VCaP (cell line): ENCODE data around the gene GUCA2B.

Experiments
- H3K27ac ChIP-seq: fragments of 450-650 bp; 2 replicates; pipeline ENCODE4 v1.5.1; 2017
- TF ChIP-seq, protein P1 (sequence below): fragments of 450-650 bp; conservative IDR thresholded peaks from 2 replicates; pipeline ENCODE4 v1.5.1; 2017; ENCODE audit warnings: mild to moderate bottlenecking, moderate library complexity

Gene GUCA2B

DNA sequence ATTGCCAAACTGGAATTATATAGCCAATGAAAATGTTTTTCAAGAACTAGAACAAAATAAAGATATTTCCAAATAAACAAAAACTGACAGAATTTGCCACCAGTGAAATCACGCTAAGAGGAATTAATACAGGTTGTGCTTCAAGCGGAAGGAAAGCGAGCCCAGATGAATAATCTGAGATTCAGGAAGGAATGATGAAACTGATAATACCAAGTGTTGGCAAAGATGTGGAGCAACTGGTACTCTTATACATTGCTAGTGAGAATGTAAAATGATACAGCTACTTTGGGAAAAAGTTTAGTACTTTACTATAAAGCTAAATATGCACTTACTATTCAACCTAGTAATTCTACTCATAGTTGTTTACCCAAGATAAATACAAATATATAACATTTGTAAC lies 30.8 kb upstream of the GUCA2B start:
- TF ChIP-seq, protein P1, sequence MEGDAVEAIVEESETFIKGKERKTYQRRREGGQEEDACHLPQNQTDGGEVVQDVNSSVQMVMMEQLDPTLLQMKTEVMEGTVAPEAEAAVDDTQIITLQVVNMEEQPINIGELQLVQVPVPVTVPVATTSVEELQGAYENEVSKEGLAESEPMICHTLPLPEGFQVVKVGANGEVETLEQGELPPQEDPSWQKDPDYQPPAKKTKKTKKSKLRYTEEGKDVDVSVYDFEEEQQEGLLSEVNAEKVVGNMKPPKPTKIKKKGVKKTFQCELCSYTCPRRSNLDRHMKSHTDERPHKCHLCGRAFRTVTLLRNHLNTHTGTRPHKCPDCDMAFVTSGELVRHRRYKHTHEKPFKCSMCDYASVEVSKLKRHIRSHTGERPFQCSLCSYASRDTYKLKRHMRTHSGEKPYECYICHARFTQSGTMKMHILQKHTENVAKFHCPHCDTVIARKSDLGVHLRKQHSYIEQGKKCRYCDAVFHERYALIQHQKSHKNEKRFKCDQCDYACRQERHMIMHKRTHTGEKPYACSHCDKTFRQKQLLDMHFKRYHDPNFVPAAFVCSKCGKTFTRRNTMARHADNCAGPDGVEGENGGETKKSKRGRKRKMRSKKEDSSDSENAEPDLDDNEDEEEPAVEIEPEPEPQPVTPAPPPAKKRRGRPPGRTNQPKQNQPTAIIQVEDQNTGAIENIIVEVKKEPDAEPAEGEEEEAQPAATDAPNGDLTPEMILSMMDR, result no peak
- no peak overlapping the region for H3K27ac ChIP-seq

DNA sequence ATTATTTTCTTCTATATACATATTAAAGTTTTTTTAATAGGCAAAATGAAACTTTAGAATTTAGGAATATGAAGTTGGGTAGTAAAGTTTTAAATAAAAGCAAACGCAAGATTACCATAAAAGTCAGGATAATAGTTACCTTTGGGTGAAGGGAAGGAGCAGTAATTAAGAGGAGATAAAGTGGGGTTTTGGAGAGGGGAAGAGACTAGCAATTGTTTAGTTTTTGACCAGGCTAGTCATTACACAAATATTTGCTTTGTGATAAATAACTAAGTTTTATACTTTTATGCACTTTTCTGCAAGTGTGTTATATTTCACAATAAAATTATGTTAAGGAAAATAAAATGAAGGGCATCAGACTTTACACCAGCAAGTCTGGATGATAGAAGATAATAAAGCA lies 27.7 kb upstream of the GUCA2B start:
- TF ChIP-seq, protein P1, result no peak

DNA sequence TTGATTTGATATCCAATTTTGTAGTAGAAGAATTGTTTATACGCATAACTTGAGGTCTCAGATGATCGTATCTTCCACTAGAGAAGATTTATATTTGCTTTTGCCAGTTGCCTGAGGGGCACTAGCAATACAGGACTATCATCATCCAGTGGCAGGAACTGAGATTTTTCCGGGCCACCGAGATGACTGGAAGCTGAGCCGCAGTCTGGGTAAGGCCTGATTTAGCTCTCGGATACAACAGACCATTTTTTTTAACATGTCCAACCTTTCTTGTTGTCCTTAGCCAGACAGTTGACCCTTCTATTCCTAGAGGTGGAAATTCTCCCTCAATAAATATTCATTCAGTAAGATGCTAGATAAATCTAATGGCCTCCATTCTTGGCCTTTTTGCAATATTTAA lies 25.4 kb upstream of the GUCA2B start:
- peak overlapping the region; percentile 12 for H3K27ac ChIP-seq
- TF ChIP-seq, protein P1, result no peak

More for the DNA sequence above, 27.7 kb upstream of the GUCA2B start:
- no peak overlapping the region for H3K27ac ChIP-seq

DNA sequence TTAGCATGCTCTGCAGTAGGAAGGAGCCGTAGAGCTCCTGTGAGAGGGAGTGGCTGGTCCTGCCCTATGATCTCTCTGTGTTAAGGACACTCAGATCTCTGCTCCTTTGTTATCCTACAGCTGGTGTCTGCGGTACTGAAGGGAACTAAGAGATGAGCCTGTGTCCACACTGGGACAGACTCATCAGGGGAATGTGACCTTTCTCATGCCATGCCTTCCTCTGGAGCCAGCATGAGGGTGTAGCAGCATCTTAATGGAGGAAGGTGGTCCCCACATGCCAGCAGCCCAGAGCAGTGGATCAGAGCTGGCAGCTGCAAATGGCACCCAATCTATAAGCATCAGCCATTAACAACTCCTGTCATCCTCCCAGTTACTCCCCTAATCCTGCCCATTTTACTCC lies 24.7 kb upstream of the GUCA2B start:
- H3K27ac ChIP-seq, result no peak overlapping the region
- TF ChIP-seq, protein P1, result no peak

DNA sequence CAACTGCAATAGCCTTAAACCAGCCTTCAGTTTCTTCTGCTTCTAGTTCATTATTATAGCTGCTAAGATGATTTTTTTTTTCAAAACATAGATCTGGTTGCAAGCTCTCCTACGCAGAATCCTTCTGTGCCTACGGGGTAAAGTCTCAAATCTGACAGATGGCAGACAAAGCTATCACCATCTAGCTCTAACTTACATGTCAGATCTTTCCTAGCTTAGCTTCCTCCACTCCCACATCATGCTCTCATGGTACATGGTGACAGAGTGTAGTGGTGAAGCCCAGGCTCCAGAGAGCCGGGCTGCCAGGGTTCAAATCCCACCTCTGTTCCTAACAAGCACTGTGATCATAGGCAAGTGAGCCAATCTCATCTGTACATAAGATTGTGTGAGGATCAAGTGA lies 24.2 kb upstream of the GUCA2B start:
- H3K27ac ChIP-seq, result no peak overlapping the region
- TF ChIP-seq, protein P1, result no peak

DNA sequence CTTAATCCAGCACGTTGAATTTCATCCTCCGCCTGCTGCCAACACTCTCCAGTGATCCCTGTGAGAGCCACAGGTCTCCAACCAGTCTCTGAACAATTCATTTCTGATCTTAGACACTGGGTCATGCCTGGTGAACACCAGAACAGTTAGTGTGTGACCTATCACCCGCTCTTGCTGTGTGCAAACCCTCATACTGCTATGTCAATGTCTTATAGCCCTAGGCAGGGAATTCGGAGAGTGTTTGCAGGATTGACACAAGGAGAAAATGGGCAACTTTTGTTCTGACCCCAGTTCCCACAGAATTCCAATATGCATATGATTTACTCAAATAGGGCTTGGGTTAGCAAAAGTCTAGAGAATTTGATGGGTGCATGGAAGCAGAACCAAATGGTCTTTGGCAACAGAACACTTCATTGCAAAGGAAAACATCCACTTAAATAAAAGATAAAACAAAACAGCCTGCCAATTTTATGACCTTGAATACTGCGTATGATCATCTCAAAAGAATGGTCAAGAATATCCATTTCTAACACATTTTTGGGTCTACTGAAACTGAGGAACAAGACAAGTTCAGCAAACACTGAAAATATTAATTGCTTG lies 23.0 kb upstream of the GUCA2B start:
- TF ChIP-seq, protein P1, result no peak

DNA sequence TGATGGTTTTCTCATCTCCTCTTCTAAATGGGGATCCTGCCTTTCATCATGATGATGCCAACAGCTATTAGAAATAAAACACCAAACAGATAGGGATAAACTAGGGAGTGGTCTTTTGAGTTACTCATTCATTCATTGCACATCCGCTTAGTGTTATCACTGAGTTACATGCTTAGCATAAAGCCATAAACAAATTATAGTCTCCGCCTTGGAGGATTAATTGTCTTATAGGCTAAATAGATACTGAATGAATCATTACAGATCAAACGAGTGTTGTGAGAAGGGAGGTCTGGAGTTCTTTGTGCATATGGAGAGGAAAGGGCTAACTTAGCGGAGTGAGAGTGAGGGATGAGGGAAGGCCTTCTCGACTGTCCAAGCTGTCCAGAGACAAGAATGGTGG lies 19.8 kb upstream of the GUCA2B start:
- TF ChIP-seq, protein P1, result no peak
- no peak overlapping the region for H3K27ac ChIP-seq

More for the DNA sequence above, 23.0 kb upstream of the GUCA2B start:
- no peak overlapping the region for H3K27ac ChIP-seq
